Tibial nerve (tissue), 4 donors: ENCODE data around the gene DAND5. TPM values are rescaled to one million over a fixed set of nuclear protein-coding genes. Genes with fewer than 3 reads are reported as not detected.

Source experiments
- DNase-seq, 2 donors: peaks; one replicate each; pipeline ENCODE4 v3.0.0-alpha.2; 2019; ENCODE audit warnings: low spot score in 2 of 2
- H3K27ac ChIP-seq, 4 donors: fragments of 200-600 bp; sonication (generic) in 3 of 4; one replicate each; pipeline ENCODE4 v1.5.1; 2017 to 2019; ENCODE audit warnings: mild to moderate bottlenecking in 1 of 4
- H3K27me3 ChIP-seq, 2 donors: fragments of 200-600 bp; sonication (generic) in 1 of 2; one replicate each; pipeline versions ENCODE4 v1.5.1 to v1.6.0; 2017 to 2019
- H3K36me3 ChIP-seq, 3 donors: fragments of 200-600 bp; sonication (generic); one replicate each; pipeline ENCODE4 v1.5.1; 2018 to 2019
- H3K4me1 ChIP-seq, 4 donors: fragments of 200-600 bp; sonication (generic) in 3 of 4; one replicate each; pipeline ENCODE4 v1.5.1; 2017 to 2019
- H3K4me3 ChIP-seq, 4 donors: fragments of 200-600 bp; sonication (generic) in 3 of 4; one replicate each; pipeline ENCODE4 v1.5.1; 2017 to 2019; ENCODE audit warnings: mild to moderate bottlenecking in 1 of 4, moderate library complexity in 1 of 4
- H3K9me3 ChIP-seq, 4 donors: fragments of 200-600 bp; sonication (generic) in 3 of 4; one replicate each; pipeline ENCODE4 v1.5.1; 2017 to 2019
- CTCF ChIP-seq, 5 experiments: fragments of 200-600 bp in 3 of 5; fragments of 450-650 bp in 2 of 5; sonication (generic) in 3 of 5; IDR thresholded peaks; one replicate each; pipeline ENCODE4 v1.5.1; 2016 to 2019; ENCODE audit warnings: antibody characterized with exemption in 5 of 5, mild to moderate bottlenecking in 3 of 5, moderate library complexity in 2 of 5
- EP300 ChIP-seq, 2 donors: sonication (generic); formaldehyde crosslinking; IDR thresholded peaks; one replicate each; pipeline ENCODE4 v1.6.1; 2017; ENCODE audit warnings: antibody characterized with exemption in 2 of 2, mild to moderate bottlenecking in 1 of 2
- POLR2A ChIP-seq, 2 donors: fragments of 450-650 bp; IDR thresholded peaks; one replicate each; pipeline ENCODE4 v1.6.1; 2017; ENCODE audit warnings: antibody characterized with exemption in 2 of 2, mild to moderate bottlenecking in 2 of 2, moderate library complexity in 2 of 2
- WGBS, 2 donors: methylation state at CpG; one replicate each; pipeline ENCODE4 v1.1.5; 2018; 5-methylcytosine and 5-hydroxymethylcytosine counted together
- total RNA-seq, 4 donors: library from RNA; depleted of rRNA; stranded (reverse); fragments of >200 nt; gene quantifications; one replicate each; pipeline ENCODE4 v1.1.0, GENCODE V29; 2016

DAND5 gene
- total RNA-seq: not detected

- Histone ChIP-seq H3K36me3 (no peaks in the 10 kb centered on the region), H3K4me3 (no peak within 1 kb of the TSS), H3K4me1 (peaks cover 0 to 7% (median 4%) of the 10 kb centered on the region in 4 donors), H3K9me3 (no peaks in the 10 kb centered on the region), H3K27me3 (no peaks in the 10 kb centered on the region), H3K27ac (no peak within 1 kb of the TSS)
- no peak for DNase-seq
- 38% methylated on average over 12 to 13 of the region's 14 CpGs for WGBS, 2 donors
- TF ChIP-seq EP300 (IDR thresholded peaks at IDR 0.05) (no peak), POLR2A (IDR thresholded peaks at IDR 0.05) (no peak), CTCF (IDR thresholded peaks at IDR 0.05) (no peak)
These were observed at the start of gene DAND5 for GRCh38 chr19:12969292-12969988. TSS of gene DAND5 (plus strand) at chr19:12969576. CDS start at chr19:12969661, 85 bp downstream.

GRCh38 chr19:12921047-12921446 lies 48.3 kb upstream of the DAND5 start:
- no peak overlapping the region for H3K27ac ChIP-seq
- no peak overlapping the region for H3K4me3 ChIP-seq
- TF ChIP-seq EP300 (IDR thresholded peaks at IDR 0.05) (no peak), POLR2A (IDR thresholded peaks at IDR 0.05) (no peak), CTCF (IDR thresholded peaks at IDR 0.05) (no peak)
- peaks cover 0 to 13% (median 4%) of the 10 kb centered on the region in 4 donors for H3K4me1 ChIP-seq
- H3K27me3 ChIP-seq: no peaks in the 10 kb centered on the region
- H3K9me3 ChIP-seq: no peaks in the 10 kb centered on the region
- DNase-seq: no peak
- whole genome bisulfite sequencing, 2 donors: 49 to 59% methylated on average over 3 of the region's 3 CpGs
- H3K36me3 ChIP-seq: peaks cover 0 to 40% (median 25%) of the 10 kb centered on the region in 3 donors

GRCh38 chr19:12922959-12923358 lies 46.4 kb upstream of the DAND5 start:
- WGBS, 2 donors: 93 to 95% methylated on average over 4 of the region's 4 CpGs
- Histone ChIP-seq H3K27me3 (no peaks in the 10 kb centered on the region), H3K9me3 (no peaks in the 10 kb centered on the region), H3K4me1 (peaks cover 0 to 13% (median 4%) of the 10 kb centered on the region in 4 donors), H3K27ac (no peak overlapping the region), H3K36me3 (peaks cover 0 to 59% (median 38%) of the 10 kb centered on the region in 3 donors), H3K4me3 (no peak overlapping the region)
- TF ChIP-seq EP300 (IDR thresholded peaks at IDR 0.05) (no peak), POLR2A (IDR thresholded peaks at IDR 0.05) (no peak), CTCF (IDR thresholded peaks at IDR 0.05) (no peak)
- no peak for DNase-seq

- WGBS, 2 donors: 94 to 95% methylated on average over 29 of the region's 29 CpGs
- H3K4me1 ChIP-seq: no peaks in the 10 kb centered on the region
- H3K36me3 ChIP-seq: peaks cover 0 to 77% (median 49%) of the 10 kb centered on the region in 3 donors
- no peaks in the 10 kb centered on the region for H3K27me3 ChIP-seq
- no peak for DNase-seq
- no peak overlapping the region for H3K27ac ChIP-seq
- H3K9me3 ChIP-seq: no peaks in the 10 kb centered on the region
- no peak overlapping the region for H3K4me3 ChIP-seq
- TF ChIP-seq EP300 (IDR thresholded peaks at IDR 0.05): no peak
These were observed 44.6 kb upstream of the DAND5 start for GRCh38 chr19:12924621-12925310.

GRCh38 chr19:12930002-12930645 lies 39.3 kb upstream of the DAND5 start:
- TF ChIP-seq CTCF (IDR thresholded peaks at IDR 0.05) (no peak), POLR2A (IDR thresholded peaks at IDR 0.05) (no peak), EP300 (IDR thresholded peaks at IDR 0.05) (no peak)
- 89 to 91% methylated on average over 13 to 17 of the region's 19 CpGs for WGBS, 2 donors
- Histone ChIP-seq H3K36me3 (peaks cover 0 to 55% (median 29%) of the 10 kb centered on the region in 3 donors), H3K4me1 (peaks cover 0 to 21% (median 10%) of the 10 kb centered on the region in 4 donors), H3K9me3 (no peaks in the 10 kb centered on the region), H3K4me3 (no peak overlapping the region), H3K27me3 (no peaks in the 10 kb centered on the region), H3K27ac (no peak overlapping the region)
- DNase-seq: no peak
